PC-9 (cell line): Measurements from ENCODE around the gene ARFGAP3. TPM values are rescaled to one million over a fixed set of nuclear protein-coding genes. Genes with fewer than 3 reads are reported as not detected.

Experiments used
- BruUV-seq: library from RNA; stranded (reverse); fragments of 400-500 nt; replicated peaks from 2 replicates; lab custom pipeline; 2021; lab: Mats Ljungman, UMichigan
- CTCF ChIA-PET: fragments of 300-600 bp; sonication (Branson Sonifier 250); formaldehyde crosslinking; loops from one replicate; lab custom pipeline; 2022; ENCODE audit warnings: antibody characterized with exemption; lab: Charles Lee
- POLR2A ChIA-PET: fragments of 300-600 bp; sonication (Branson Sonifier 250); formaldehyde crosslinking; loops from one replicate; lab custom pipeline; 2022; ENCODE audit warnings: antibody characterized with exemption; ENCODE audit not compliant: unreplicated experiment; lab: Charles Lee
- DNase-seq, 2 experiments: peaks; one replicate each; pipeline versions ENCODE4 v3.0.0 to v3.0.0-alpha.2; 2015 to 2022; ENCODE audit warnings: mixed read lengths in 1 of 2
- H2AFZ ChIP-seq: fragments of 200-600 bp; sonication (generic); 2 replicates; pipeline ENCODE4 v1.8.1; 2017; ENCODE audit warnings: antibody characterized with exemption
- H3F3A ChIP-seq: fragments of 200-600 bp; sonication (generic); 2 replicates; pipeline ENCODE4 v1.8.1; 2017; ENCODE audit warnings: antibody characterized with exemption, mild to moderate bottlenecking, low read depth; ENCODE audit not compliant: insufficient read depth
- H3K27ac ChIP-seq: fragments of 200-600 bp; sonication (generic); 2 replicates; pipeline ENCODE4 v1.6.1; 2016; ENCODE audit warnings: mixed run types
- H3K27me3 ChIP-seq: fragments of 200-600 bp; sonication (generic); 2 replicates; pipeline ENCODE4 v1.6.1; 2016; ENCODE audit warnings: low read depth, mixed run types; ENCODE audit not compliant: insufficient read depth
- H3K36me3 ChIP-seq: fragments of 200-600 bp; sonication (generic); 2 replicates; pipeline ENCODE4 v1.6.1; 2016; ENCODE audit warnings: low read depth, mixed run types
- H3K4me1 ChIP-seq: fragments of 200-600 bp; sonication (generic); replicated peaks from 2 replicates; pipeline ENCODE4 v1.6.1; 2016; ENCODE audit warnings: mixed run types; ENCODE audit not compliant: insufficient read depth
- H3K4me2 ChIP-seq: fragments of 200-600 bp; sonication (generic); 2 replicates; pipeline ENCODE4 v1.6.1; 2017; ENCODE audit warnings: mixed run types
- H3K4me3 ChIP-seq: fragments of 200-600 bp; sonication (generic); 2 replicates; pipeline ENCODE4 v1.6.1; 2016; ENCODE audit warnings: mixed run types
- H3K79me2 ChIP-seq: fragments of 200-600 bp; sonication (generic); 2 replicates; pipeline ENCODE4 v1.6.1; 2017; ENCODE audit warnings: low read depth, mixed run types
- H3K9me2 ChIP-seq: fragments of 200-600 bp; sonication (generic); 2 replicates; pipeline ENCODE4 v1.8.1; 2017; ENCODE audit warnings: mild to moderate bottlenecking; ENCODE audit not compliant: insufficient read depth
- H3K9me3 ChIP-seq: fragments of 200-600 bp; sonication (generic); 2 replicates; pipeline ENCODE4 v1.8.1; 2016; ENCODE audit warnings: low read depth; ENCODE audit not compliant: insufficient read depth
- H4K20me1 ChIP-seq: fragments of 200-600 bp; sonication (generic); 2 replicates; pipeline ENCODE4 v1.8.1; 2017; ENCODE audit not compliant: insufficient read depth
- EZH2 ChIP-seq: fragments of 200-600 bp; sonication (generic); IDR thresholded peaks from 2 replicates; pipeline ENCODE4 v1.8.0; 2017; ENCODE audit warnings: antibody characterized with exemption, low read depth
- intact Hi-C: fragments of 100-400 bp; cut with micrococcal nuclease; formaldehyde crosslinking; loops from one replicate; pipeline ENCODE4 v1.10.0; 2022; ENCODE audit not compliant: unreplicated experiment
- total RNA-seq: library from RNA; stranded (reverse); gene quantifications from 2 replicates; pipeline ENCODE4 v1.2.3, GENCODE V29; 2021
- TF ChIP-seq, protein P1 (sequence below): fragments of 200-600 bp; sonication (generic); conservative IDR thresholded peaks from 2 replicates; pipeline ENCODE4 v1.6.1; 2017; ENCODE audit warnings: mixed run types, antibody characterized with exemption, mild to moderate bottlenecking, moderate library complexity

The ARFGAP3 gene
- total RNA-seq, 1 experiment from 2014 or later = 29.1 TPM

GRCh38 chr22:42791721-42792452 lies 65.2 kb downstream of the ARFGAP3 start:
- ChIA-PET POLR2A (no interaction called here), CTCF (no interaction called here)
- Histone ChIP-seq H3K9me2 (no peaks in the 10 kb centered on the region), H3K27me3 (no peaks in the 10 kb centered on the region), H4K20me1 (no peaks in the 10 kb centered on the region), H3K4me3 (no peak overlapping the region), H3F3A (peaks cover 6% of the 10 kb centered on the region; the same call in 1 of the 2 replicates), H3K79me2 (no peaks in the 10 kb centered on the region), H3K27ac (no peak overlapping the region), H3K36me3 (no peaks in the 10 kb centered on the region), H3K4me1 (no peaks in the 10 kb centered on the region), H3K4me2 (no peak overlapping the region), H2AFZ (no peak overlapping the region), H3K9me3 (no peaks in the 10 kb centered on the region)
- intact Hi-C loops = no loop called here
- no peak for DNase-seq
- BruUV-seq = no TSS peak
- TF ChIP-seq, protein P1, sequence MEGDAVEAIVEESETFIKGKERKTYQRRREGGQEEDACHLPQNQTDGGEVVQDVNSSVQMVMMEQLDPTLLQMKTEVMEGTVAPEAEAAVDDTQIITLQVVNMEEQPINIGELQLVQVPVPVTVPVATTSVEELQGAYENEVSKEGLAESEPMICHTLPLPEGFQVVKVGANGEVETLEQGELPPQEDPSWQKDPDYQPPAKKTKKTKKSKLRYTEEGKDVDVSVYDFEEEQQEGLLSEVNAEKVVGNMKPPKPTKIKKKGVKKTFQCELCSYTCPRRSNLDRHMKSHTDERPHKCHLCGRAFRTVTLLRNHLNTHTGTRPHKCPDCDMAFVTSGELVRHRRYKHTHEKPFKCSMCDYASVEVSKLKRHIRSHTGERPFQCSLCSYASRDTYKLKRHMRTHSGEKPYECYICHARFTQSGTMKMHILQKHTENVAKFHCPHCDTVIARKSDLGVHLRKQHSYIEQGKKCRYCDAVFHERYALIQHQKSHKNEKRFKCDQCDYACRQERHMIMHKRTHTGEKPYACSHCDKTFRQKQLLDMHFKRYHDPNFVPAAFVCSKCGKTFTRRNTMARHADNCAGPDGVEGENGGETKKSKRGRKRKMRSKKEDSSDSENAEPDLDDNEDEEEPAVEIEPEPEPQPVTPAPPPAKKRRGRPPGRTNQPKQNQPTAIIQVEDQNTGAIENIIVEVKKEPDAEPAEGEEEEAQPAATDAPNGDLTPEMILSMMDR = no peak
- no peak for TF ChIP-seq EZH2

- Histone ChIP-seq H3K4me1 (no peaks in the 10 kb centered on the region), H3K9me2 (no peaks in the 10 kb centered on the region), H3K27me3 (no peaks in the 10 kb centered on the region), H3K4me2 (no peak overlapping the region), H3K27ac (no peak overlapping the region), H3K36me3 (no peaks in the 10 kb centered on the region), H3K9me3 (no peaks in the 10 kb centered on the region), H3F3A (0 out of 2 replicates have a peak, but pooled peaks cover 3% of the 10 kb centered on the region), H4K20me1 (no peaks in the 10 kb centered on the region), H2AFZ (no peak overlapping the region), H3K79me2 (no peaks in the 10 kb centered on the region), H3K4me3 (no peak overlapping the region)
- TF ChIP-seq, protein P1 = no peak
- TF ChIP-seq EZH2 = no peak
- DNase-seq = no peak
- intact Hi-C loops = loop anchor here (10.0 kb wide), 1 partner anchor 446 kb away; no protein-coding TSS in a partner anchor
- BruUV-seq = no TSS peak
- ChIA-PET POLR2A (no interaction called here), CTCF (no interaction called here)
These were observed 68.6 kb downstream of the ARFGAP3 start for GRCh38 chr22:42788466-42788865.

- Histone ChIP-seq H3K27ac (no peak overlapping the region), H3K27me3 (no peaks in the 10 kb centered on the region), H3K4me3 (no peak overlapping the region), H3K79me2 (no peaks in the 10 kb centered on the region), H3K9me2 (no peaks in the 10 kb centered on the region), H3K4me2 (no peak overlapping the region), H2AFZ (no peak overlapping the region), H3K4me1 (no peaks in the 10 kb centered on the region), H3K36me3 (no peaks in the 10 kb centered on the region), H4K20me1 (no peaks in the 10 kb centered on the region), H3F3A (0 out of 2 replicates have a peak, but pooled peaks cover 3% of the 10 kb centered on the region), H3K9me3 (no peaks in the 10 kb centered on the region)
- TF ChIP-seq, protein P1 = no peak
- no peak for TF ChIP-seq EZH2
- ChIA-PET POLR2A (no interaction called here), CTCF (no interaction called here)
- no peak for DNase-seq
- intact Hi-C loops = loop anchor here (10.0 kb wide), 1 partner anchor 447 kb away; no protein-coding TSS in a partner anchor
- BruUV-seq = no TSS peak
These were observed 69.1 kb downstream of the ARFGAP3 start for GRCh38 chr22:42788021-42788420.
